Panc1 (cell line): ENCODE results near the gene ASXL2. TPM values are rescaled to one million over a fixed set of nuclear protein-coding genes. Genes with fewer than 3 reads are reported as not detected.

Experiments used
- ATAC-seq: fragments of 200-7000 bp; cut with Tn5 transposase; 2 replicates; pipeline ENCODE4 v1.9.1; 2020; ENCODE audit warnings: mild to moderate bottlenecking, moderate library complexity
- BruUV-seq: library from RNA; stranded (reverse); fragments of 400-500 nt; replicated peaks from 2 replicates; lab custom pipeline; 2021; lab: Mats Ljungman, UMichigan
- CTCF ChIA-PET: fragments of 300-600 bp; sonication (Branson Sonifier 250); formaldehyde crosslinking; loops from one replicate; lab custom pipeline; 2022; ENCODE audit warnings: antibody characterized with exemption; lab: Charles Lee
- POLR2A ChIA-PET: fragments of 300-600 bp; sonication (Branson Sonifier 250); formaldehyde crosslinking; loops from one replicate; lab custom pipeline; 2022; ENCODE audit warnings: antibody characterized with exemption; lab: Charles Lee
- DNase-seq: peaks from one replicate; pipeline ENCODE4 v3.0.0-alpha.2; 2010; ENCODE audit warnings: low read depth, low spot score
- H3K27ac ChIP-seq: 2 replicates; pipeline ENCODE4 v1.5.1; 2011; ENCODE audit warnings: mild to moderate bottlenecking, low read length, inconsistent platforms
- H3K27me3 ChIP-seq: fragments of 200-500 bp; sonication (Bioruptor generic); 2 replicates; pipeline ENCODE4 v1.6.0; 2014; ENCODE audit warnings: low read length, inconsistent platforms; ENCODE audit not compliant: control insufficient read depth, insufficient read depth
- H3K36me3 ChIP-seq: fragments of 200-500 bp; sonication (Bioruptor generic); 2 replicates; pipeline ENCODE4 v1.5.1; 2014; ENCODE audit warnings: inconsistent platforms, mild to moderate bottlenecking, low read length, moderate library complexity; ENCODE audit not compliant: control insufficient read depth, insufficient read depth
- H3K4me1 ChIP-seq: 2 replicates; pipeline ENCODE4 v1.5.1; 2011; ENCODE audit warnings: inconsistent platforms, mild to moderate bottlenecking, low read length, moderate library complexity; ENCODE audit not compliant: control insufficient read depth, insufficient read depth
- H3K4me3 ChIP-seq, 2 experiments: 2 replicates each; pipeline ENCODE4 v1.5.1; 2011 to 2012; ENCODE audit warnings: low read depth in 2 of 2, low read length in 2 of 2, mild to moderate bottlenecking in 2 of 2, inconsistent platforms in 1 of 2, moderate library complexity in 1 of 2
- H3K9me3 ChIP-seq: fragments of 200-500 bp; sonication (Bioruptor generic); 2 replicates; pipeline ENCODE4 v1.5.1; 2014; ENCODE audit warnings: low read depth, mild to moderate bottlenecking, inconsistent platforms, low read length, moderate library complexity; ENCODE audit not compliant: control insufficient read depth, insufficient read depth
- POLR2AphosphoS5 ChIP-seq: IDR thresholded peaks from 2 replicates; pipeline ENCODE4 v1.6.1; 2012; ENCODE audit warnings: mild to moderate bottlenecking, low read depth, low read length, moderate library complexity
- SIN3A ChIP-seq: IDR thresholded peaks from 2 replicates; pipeline ENCODE4 v1.6.1; 2012; ENCODE audit warnings: low read depth, mild to moderate bottlenecking, low read length, moderate library complexity, borderline replicate concordance; ENCODE audit not compliant: insufficient read depth
- TCF7L2 ChIP-seq: IDR thresholded peaks from 2 replicates; pipeline ENCODE4 v1.6.1; 2011; ENCODE audit warnings: mild to moderate bottlenecking, low read depth, low read length, inconsistent platforms
- in situ Hi-C: cut with HindIII; loops from 2 replicates; pipeline ENCODE4 v1.10.0; 2016; ENCODE audit warnings: low sequenced_read_pairs, low pct_unique_long_range_greater_than_20kb
- intact Hi-C: fragments of 100-400 bp; cut with micrococcal nuclease; formaldehyde crosslinking; loops from one replicate; pipeline ENCODE4 v1.10.0; 2022; ENCODE audit not compliant: unreplicated experiment
- total RNA-seq: library from RNA; stranded (reverse); gene quantifications from one replicate; pipeline ENCODE4 v1.2.1, GENCODE V29; 2021; ENCODE audit not compliant: unreplicated experiment
- TF ChIP-seq, protein P1 (sequence below): fragments of 450-650 bp; IDR thresholded peaks from 2 replicates; pipeline ENCODE4 v1.5.1; 2017; ENCODE audit warnings: mild to moderate bottlenecking
- TF ChIP-seq, protein P2 (sequence below), 2 experiments: IDR thresholded peaks; 2 replicates each; pipeline ENCODE4 v1.6.1; 2011 to 2012; ENCODE audit warnings: low read depth in 2 of 2, control low read depth in 1 of 2, low read length in 1 of 2, mild to moderate bottlenecking in 1 of 2, moderate library complexity in 1 of 2; ENCODE audit not compliant: insufficient read depth in 1 of 2

Gene ASXL2
- total RNA-seq, 1 experiment from 2014 or later, result 43.4 TPM

- H3K4me1 ChIP-seq, result no peaks in the 10 kb centered on the region
- H3K9me3 ChIP-seq, result no peaks in the 10 kb centered on the region
- intact Hi-C loops (no loop called here), in situ Hi-C loops (no loop called here)
- no peak overlapping the region for H3K4me3 ChIP-seq
- DNase-seq (no peak), ATAC-seq (no peak)
- H3K27me3 ChIP-seq, result no peaks in the 10 kb centered on the region
- peaks cover 24% of the 10 kb centered on the region for H3K36me3 ChIP-seq
- CTCF ChIA-PET, result no interaction called here
- POLR2A ChIA-PET, result no interaction called here
- H3K27ac ChIP-seq, result no peak overlapping the region
- no TSS peak for BruUV-seq
- no peak for TF ChIP-seq POLR2AphosphoS5
- TF ChIP-seq, protein P1, sequence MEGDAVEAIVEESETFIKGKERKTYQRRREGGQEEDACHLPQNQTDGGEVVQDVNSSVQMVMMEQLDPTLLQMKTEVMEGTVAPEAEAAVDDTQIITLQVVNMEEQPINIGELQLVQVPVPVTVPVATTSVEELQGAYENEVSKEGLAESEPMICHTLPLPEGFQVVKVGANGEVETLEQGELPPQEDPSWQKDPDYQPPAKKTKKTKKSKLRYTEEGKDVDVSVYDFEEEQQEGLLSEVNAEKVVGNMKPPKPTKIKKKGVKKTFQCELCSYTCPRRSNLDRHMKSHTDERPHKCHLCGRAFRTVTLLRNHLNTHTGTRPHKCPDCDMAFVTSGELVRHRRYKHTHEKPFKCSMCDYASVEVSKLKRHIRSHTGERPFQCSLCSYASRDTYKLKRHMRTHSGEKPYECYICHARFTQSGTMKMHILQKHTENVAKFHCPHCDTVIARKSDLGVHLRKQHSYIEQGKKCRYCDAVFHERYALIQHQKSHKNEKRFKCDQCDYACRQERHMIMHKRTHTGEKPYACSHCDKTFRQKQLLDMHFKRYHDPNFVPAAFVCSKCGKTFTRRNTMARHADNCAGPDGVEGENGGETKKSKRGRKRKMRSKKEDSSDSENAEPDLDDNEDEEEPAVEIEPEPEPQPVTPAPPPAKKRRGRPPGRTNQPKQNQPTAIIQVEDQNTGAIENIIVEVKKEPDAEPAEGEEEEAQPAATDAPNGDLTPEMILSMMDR, result no peak
- no peak for TF ChIP-seq TCF7L2
- no peak for TF ChIP-seq SIN3A
- TF ChIP-seq, protein P2, sequence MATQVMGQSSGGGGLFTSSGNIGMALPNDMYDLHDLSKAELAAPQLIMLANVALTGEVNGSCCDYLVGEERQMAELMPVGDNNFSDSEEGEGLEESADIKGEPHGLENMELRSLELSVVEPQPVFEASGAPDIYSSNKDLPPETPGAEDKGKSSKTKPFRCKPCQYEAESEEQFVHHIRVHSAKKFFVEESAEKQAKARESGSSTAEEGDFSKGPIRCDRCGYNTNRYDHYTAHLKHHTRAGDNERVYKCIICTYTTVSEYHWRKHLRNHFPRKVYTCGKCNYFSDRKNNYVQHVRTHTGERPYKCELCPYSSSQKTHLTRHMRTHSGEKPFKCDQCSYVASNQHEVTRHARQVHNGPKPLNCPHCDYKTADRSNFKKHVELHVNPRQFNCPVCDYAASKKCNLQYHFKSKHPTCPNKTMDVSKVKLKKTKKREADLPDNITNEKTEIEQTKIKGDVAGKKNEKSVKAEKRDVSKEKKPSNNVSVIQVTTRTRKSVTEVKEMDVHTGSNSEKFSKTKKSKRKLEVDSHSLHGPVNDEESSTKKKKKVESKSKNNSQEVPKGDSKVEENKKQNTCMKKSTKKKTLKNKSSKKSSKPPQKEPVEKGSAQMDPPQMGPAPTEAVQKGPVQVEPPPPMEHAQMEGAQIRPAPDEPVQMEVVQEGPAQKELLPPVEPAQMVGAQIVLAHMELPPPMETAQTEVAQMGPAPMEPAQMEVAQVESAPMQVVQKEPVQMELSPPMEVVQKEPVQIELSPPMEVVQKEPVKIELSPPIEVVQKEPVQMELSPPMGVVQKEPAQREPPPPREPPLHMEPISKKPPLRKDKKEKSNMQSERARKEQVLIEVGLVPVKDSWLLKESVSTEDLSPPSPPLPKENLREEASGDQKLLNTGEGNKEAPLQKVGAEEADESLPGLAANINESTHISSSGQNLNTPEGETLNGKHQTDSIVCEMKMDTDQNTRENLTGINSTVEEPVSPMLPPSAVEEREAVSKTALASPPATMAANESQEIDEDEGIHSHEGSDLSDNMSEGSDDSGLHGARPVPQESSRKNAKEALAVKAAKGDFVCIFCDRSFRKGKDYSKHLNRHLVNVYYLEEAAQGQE (IDR thresholded peaks at IDR 0.05; ENCODE audit: insufficient read depth in 1 of 2, low read depth in 2 of 2, low read length in 1 of 2), result no peak
Observed at GRCh38 chr2:25756536-25756935, 121.8 kb downstream of the ASXL2 start.

GRCh38 chr2:25749676-25750075 lies 128.6 kb downstream of the ASXL2 start:
- intact Hi-C loops, result no loop called here
- in situ Hi-C loops, result no loop called here
- no peak for TF ChIP-seq POLR2AphosphoS5
- no peak for TF ChIP-seq TCF7L2
- TF ChIP-seq, protein P1, result no peak
- TF ChIP-seq SIN3A, result no peak
- TF ChIP-seq, protein P2 (IDR thresholded peaks at IDR 0.05; ENCODE audit: insufficient read depth in 1 of 2, low read depth in 2 of 2, low read length in 1 of 2), result no peak
- Histone ChIP-seq H3K36me3 (peaks cover 26% of the 10 kb centered on the region), H3K27me3 (no peaks in the 10 kb centered on the region), H3K9me3 (no peaks in the 10 kb centered on the region), H3K4me1 (no peaks in the 10 kb centered on the region), H3K27ac (no peak overlapping the region), H3K4me3 (no peak overlapping the region)
- BruUV-seq, result TSS peak; percentile 51
- DNase-seq (no peak), ATAC-seq (no peak)
- ChIA-PET POLR2A (no interaction called here), CTCF (no interaction called here)
